ENCODE data around the gene AGPAT2.

GRCh38 chr9:136681945-136682699 is 5.1 kb downstream of the AGPAT2 start:
- TF ChIP-seq CTCF (conservative IDR thresholded peaks at IDR 0.05) (no peak), ZFX (IDR thresholded peaks at IDR 0.05) (no peak)

All from C4-2B (cell line).